GM19025 (cell line): ENCODE data around the gene AMOTL1.
"Not testable (repeated sequence)": the region's sequence is repeated elsewhere in the genome, so short reads cannot be mapped to it uniquely, and the experiment has no call there.

Experiments used
- ATAC-seq: cut with Tn5 transposase; IDR thresholded peaks from one replicate; pipeline ENCODE4 v1.9.1; 2021; ENCODE audit warnings: mild to moderate bottlenecking, low read depth, moderate library complexity; ENCODE audit not compliant: unreplicated experiment

Gene AMOTL1

GRCh38 chr11:94840209-94840608, 72.1 kb downstream of the AMOTL1 start:
- ATAC-seq: no peak

- ATAC-seq: no peak
These were observed 75.9 kb downstream of the AMOTL1 start for GRCh38 chr11:94844031-94844430.

- ATAC-seq: no peak
These were observed 77.5 kb downstream of the AMOTL1 start for GRCh38 chr11:94845622-94846021.

- no peak for ATAC-seq
These were observed 81.7 kb downstream of the AMOTL1 start for GRCh38 chr11:94849839-94850238.

- no peak for ATAC-seq
These were observed 83.9 kb downstream of the AMOTL1 start for GRCh38 chr11:94851864-94852636.

- ATAC-seq: not testable (repeated sequence)
These were observed 85.1 kb downstream of the AMOTL1 start for GRCh38 chr11:94853288-94853687.

GRCh38 chr11:94853836-94854235, 85.7 kb downstream of the AMOTL1 start:
- no peak for ATAC-seq

GRCh38 chr11:94854770-94855633, 86.8 kb downstream of the AMOTL1 start:
- no peak for ATAC-seq

GRCh38 chr11:94855666-94856065, 87.5 kb downstream of the AMOTL1 start:
- no peak for ATAC-seq

- ATAC-seq: no peak
These were observed 88.3 kb downstream of the AMOTL1 start for GRCh38 chr11:94856443-94856842.

GRCh38 chr11:94857337-94857736, 89.2 kb downstream of the AMOTL1 start:
- ATAC-seq: no peak

- no peak for ATAC-seq
These were observed 90.0 kb downstream of the AMOTL1 start for GRCh38 chr11:94858012-94858705.

- no peak for ATAC-seq
These were observed 92.2 kb downstream of the AMOTL1 start for GRCh38 chr11:94860333-94860732.

- no peak for ATAC-seq
These were observed 93.2 kb downstream of the AMOTL1 start for GRCh38 chr11:94861306-94861845.

GRCh38 chr11:94862926-94863880, 95.0 kb downstream of the AMOTL1 start:
- ATAC-seq: no peak

- ATAC-seq: no peak
These were observed 96.4 kb downstream of the AMOTL1 start for GRCh38 chr11:94864506-94865045.

GRCh38 chr11:94866231-94866822, 98.2 kb downstream of the AMOTL1 start:
- ATAC-seq: no peak

- no peak for ATAC-seq
These were observed 99.0 kb downstream of the AMOTL1 start for GRCh38 chr11:94866936-94867795.
